ENCODE data around the gene HBG1.
"Not testable (repeated sequence)": the region's sequence is repeated elsewhere in the genome, so short reads cannot be mapped to it uniquely, and the experiment has no call there.

The HBG1 gene

GRCh38 chr11:5249807-5250396 lies at the start of gene HBG1:
Gene HBG1, minus strand, starts transcription at chr11:5249857. Its CDS starts 53 bp downstream, at chr11:5249804.
- H3K27ac ChIP-seq; H3K36me3 ChIP-seq; H3K27me3 ChIP-seq; H3K4me3 ChIP-seq (ENCODE audit: low read depth in 1 of 2, low read length in 1 of 2); H3K4me1 ChIP-seq (ENCODE audit: control insufficient read depth in 1 of 2, insufficient read depth in 1 of 2, low read depth in 1 of 2, low read length in 1 of 2); H3K9me3 ChIP-seq: not testable (repeated sequence)

GRCh38 chr11:5298451-5298850 lies 48.8 kb upstream of the HBG1 start:
- Histone ChIP-seq H3K9me3 (no peaks in the 10 kb centered on the region), H3K4me3 (ENCODE audit: low read depth in 1 of 2, low read length in 1 of 2) (no peak overlapping the region), H3K27ac (no peak overlapping the region), H3K27me3 (no peaks in the 10 kb centered on the region), H3K36me3 (no peaks in the 10 kb centered on the region), H3K4me1 (ENCODE audit: control insufficient read depth in 1 of 2, insufficient read depth in 1 of 2, low read depth in 1 of 2, low read length in 1 of 2) (no peaks in the 10 kb centered on the region)
- TF ChIP-seq CTCF (IDR thresholded peaks at IDR 0.05) = no peak

DNA sequence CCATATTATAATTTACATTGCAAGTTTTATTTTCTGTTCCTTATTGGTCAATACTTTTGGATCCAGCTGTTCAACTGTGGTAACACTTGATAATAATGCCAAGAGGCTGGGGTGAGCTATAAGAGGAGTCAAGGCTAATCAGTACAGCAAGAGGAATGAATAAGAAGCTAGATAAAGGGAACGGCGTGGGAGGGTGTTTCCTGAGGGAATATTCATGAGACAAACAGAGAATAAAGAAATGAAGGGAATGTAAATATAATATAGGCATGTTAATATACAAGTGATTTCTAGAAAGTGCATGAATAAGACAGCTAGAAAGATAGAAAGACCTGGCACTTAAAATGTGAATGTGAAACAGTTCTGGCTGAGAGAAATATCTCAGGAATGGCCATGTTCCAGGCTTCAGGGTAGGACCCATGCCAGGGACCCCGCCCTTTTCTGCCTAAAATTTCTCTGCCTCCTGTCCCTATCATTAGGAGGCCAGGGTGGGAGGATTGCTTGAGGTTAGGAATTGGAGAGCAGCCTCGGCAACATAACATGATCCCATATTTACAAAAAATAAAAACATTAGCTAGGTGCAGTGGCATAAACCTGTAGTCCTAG lies 48.2 kb upstream of the HBG1 start:
- no peaks in the 10 kb centered on the region for H3K9me3 ChIP-seq
- no peak overlapping the region for H3K27ac ChIP-seq
- no peaks in the 10 kb centered on the region for H3K4me1 ChIP-seq (ENCODE audit: control insufficient read depth in 1 of 2, insufficient read depth in 1 of 2, low read depth in 1 of 2, low read length in 1 of 2)
- no peaks in the 10 kb centered on the region for H3K36me3 ChIP-seq
- no peaks in the 10 kb centered on the region for H3K27me3 ChIP-seq
- no peak overlapping the region for H3K4me3 ChIP-seq (ENCODE audit: low read depth in 1 of 2, low read length in 1 of 2)
- no peak for TF ChIP-seq CTCF (IDR thresholded peaks at IDR 0.05)

DNA sequence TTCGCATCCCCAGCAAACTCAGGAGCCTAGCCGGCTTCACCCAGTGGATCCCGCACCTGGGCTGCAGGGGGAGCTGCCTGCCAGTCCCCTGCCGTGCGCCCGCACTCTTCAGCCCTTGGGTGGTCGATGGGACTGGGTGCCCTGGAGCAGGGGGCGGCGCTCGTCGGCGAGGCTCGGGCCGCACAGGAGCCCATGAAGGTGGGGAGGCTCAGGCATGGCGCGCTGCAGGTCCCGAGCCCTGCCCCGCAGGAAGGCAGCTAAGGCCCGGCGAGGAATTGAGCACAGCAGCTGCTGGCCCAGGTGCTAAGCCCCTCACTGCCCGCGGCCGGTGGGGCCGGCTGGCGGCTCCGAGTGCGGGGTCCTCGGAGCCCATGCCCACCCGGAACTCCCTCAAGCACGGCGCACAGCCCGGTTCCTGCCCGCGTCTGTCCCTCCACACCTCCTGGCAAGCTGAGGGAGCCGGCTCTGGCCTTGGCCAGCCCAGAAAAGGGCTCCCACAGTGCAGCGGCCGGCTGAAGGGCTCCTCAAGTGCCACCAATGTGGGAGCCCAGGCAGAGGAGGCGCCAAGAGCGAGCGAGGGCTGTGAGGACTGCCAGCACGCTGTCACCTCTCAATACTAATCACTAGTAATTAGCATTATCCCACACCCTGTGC lies 44.8 kb upstream of the HBG1 start:
- H3K9me3 ChIP-seq; H3K4me3 ChIP-seq (ENCODE audit: low read depth in 1 of 2, low read length in 1 of 2); H3K36me3 ChIP-seq: not testable (repeated sequence)

DNA sequence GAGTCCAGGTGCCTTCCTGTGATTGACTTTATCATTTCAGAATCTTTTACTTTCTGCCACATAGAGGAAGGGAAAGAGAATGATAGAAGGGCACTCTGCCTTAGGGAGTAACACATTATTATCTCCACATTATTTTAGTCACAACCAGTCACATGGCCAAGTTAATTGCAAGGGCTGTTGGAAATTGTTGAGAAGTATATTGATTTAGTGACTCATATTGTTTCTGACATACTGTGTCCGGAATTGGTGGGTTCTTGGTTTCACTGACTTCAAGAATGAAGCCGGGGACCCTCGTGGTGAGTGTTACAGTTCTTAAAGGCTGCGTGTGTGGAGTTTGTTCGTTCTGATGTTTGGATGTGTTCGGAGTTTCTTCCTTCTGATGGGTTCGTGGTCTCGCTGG lies 43.4 kb upstream of the HBG1 start:
- H3K27ac ChIP-seq = no peak overlapping the region
- no peaks in the 10 kb centered on the region for H3K4me1 ChIP-seq (ENCODE audit: control insufficient read depth in 1 of 2, insufficient read depth in 1 of 2, low read depth in 1 of 2, low read length in 1 of 2)
- H3K9me3 ChIP-seq = no peaks in the 10 kb centered on the region
- H3K4me3 ChIP-seq (ENCODE audit: low read depth in 1 of 2, low read length in 1 of 2) = no peak overlapping the region
- H3K36me3 ChIP-seq = no peaks in the 10 kb centered on the region
- H3K27me3 ChIP-seq = no peaks in the 10 kb centered on the region
- no peak for TF ChIP-seq CTCF (IDR thresholded peaks at IDR 0.05)

More for the DNA sequence above, 44.8 kb upstream of the HBG1 start:
- not testable (repeated sequence) for H3K4me1 ChIP-seq (ENCODE audit: control insufficient read depth in 1 of 2, insufficient read depth in 1 of 2, low read depth in 1 of 2, low read length in 1 of 2); H3K27ac ChIP-seq; H3K27me3 ChIP-seq

- TF ChIP-seq CTCF (IDR thresholded peaks at IDR 0.05) = no peak
Observed at GRCh38 chr11:5291207-5291838, 41.7 kb upstream of the HBG1 start.

More at GRCh38 chr11:5291207-5291838, 41.7 kb upstream of the HBG1 start:
- no peaks in the 10 kb centered on the region for H3K9me3 ChIP-seq
- no peaks in the 10 kb centered on the region for H3K27me3 ChIP-seq
- no peak overlapping the region for H3K4me3 ChIP-seq (ENCODE audit: low read depth in 1 of 2, low read length in 1 of 2)
- no peaks in the 10 kb centered on the region for H3K4me1 ChIP-seq (ENCODE audit: control insufficient read depth in 1 of 2, insufficient read depth in 1 of 2, low read depth in 1 of 2, low read length in 1 of 2)
- H3K27ac ChIP-seq = no peak overlapping the region
- no peaks in the 10 kb centered on the region for H3K36me3 ChIP-seq

All from neutrophil (primary cell).